Mesenteric fat pad (tissue), 1 donor: ENCODE data around the gene PBX4. TPM values are rescaled to one million over a fixed set of nuclear protein-coding genes. Genes with fewer than 3 reads are reported as not detected.

Experiments
- DNase-seq: peaks from one replicate; pipeline ENCODE4 v3.0.0-alpha.2; 2020; ENCODE audit warnings: low spot score
- total RNA-seq: library from RNA; stranded (reverse); fragmentation: NEBNext Ultra II Directional; extraction: Animal tissue kit (Norgen Biotek cat#: 25700); gene quantifications from one replicate; pipeline ENCODE4 v1.2.1, GENCODE V29; 2021
- donor health status: DM: yes; HTN: yes; CAD: no.

Gene PBX4
- total RNA-seq, 1 donor from 2014 or later = 2.0 TPM

GRCh38 chr19:19649580-19649995, 31.1 kb upstream of the PBX4 start:
- DNase-seq = no peak

- DNase-seq = no peak
Measured at GRCh38 chr19:19649155-19649554, 30.7 kb upstream of the PBX4 start.

- DNase-seq = no peak
Measured at GRCh38 chr19:19647037-19647835, 28.7 kb upstream of the PBX4 start.

GRCh38 chr19:19645233-19645870, 26.9 kb upstream of the PBX4 start:
- no peak for DNase-seq

GRCh38 chr19:19644054-19644388, 25.5 kb upstream of the PBX4 start:
- DNase-seq = no peak

- DNase-seq = peak; percentile 94
Measured at GRCh38 chr19:19643158-19644053, 24.9 kb upstream of the PBX4 start, which contains the start of gene GMIP. Gene GMIP (minus strand): TSS chr19:19643657. CDS start chr19:19643529, 128 bp downstream.

GRCh38 chr19:19642506-19643157, 24.1 kb upstream of the PBX4 start:
- no peak for DNase-seq

GRCh38 chr19:19637523-19638251, 19.2 kb upstream of the PBX4 start:
- no peak for DNase-seq

- DNase-seq = no peak
Measured at GRCh38 chr19:19637186-19637522, 18.7 kb upstream of the PBX4 start.

GRCh38 chr19:19636573-19637185, 18.2 kb upstream of the PBX4 start:
- no peak for DNase-seq

GRCh38 chr19:19635313-19635702, 16.8 kb upstream of the PBX4 start:
- DNase-seq = no peak

- DNase-seq = no peak
Measured at GRCh38 chr19:19634516-19635312, 16.2 kb upstream of the PBX4 start.

GRCh38 chr19:19633711-19634515, 15.4 kb upstream of the PBX4 start:
- no peak for DNase-seq

GRCh38 chr19:19632661-19633060, 14.2 kb upstream of the PBX4 start:
- DNase-seq = no peak

GRCh38 chr19:19631346-19631745, 12.9 kb upstream of the PBX4 start:
- DNase-seq = no peak

GRCh38 chr19:19630426-19630825, 11.9 kb upstream of the PBX4 start:
- no peak for DNase-seq

GRCh38 chr19:19630062-19630414, 11.6 kb upstream of the PBX4 start:
- no peak for DNase-seq

GRCh38 chr19:19628501-19629134, 10.1 kb upstream of the PBX4 start:
- no peak for DNase-seq
